ENCODE results near the gene ANKRD34B.

ANKRD34B gene

DNA sequence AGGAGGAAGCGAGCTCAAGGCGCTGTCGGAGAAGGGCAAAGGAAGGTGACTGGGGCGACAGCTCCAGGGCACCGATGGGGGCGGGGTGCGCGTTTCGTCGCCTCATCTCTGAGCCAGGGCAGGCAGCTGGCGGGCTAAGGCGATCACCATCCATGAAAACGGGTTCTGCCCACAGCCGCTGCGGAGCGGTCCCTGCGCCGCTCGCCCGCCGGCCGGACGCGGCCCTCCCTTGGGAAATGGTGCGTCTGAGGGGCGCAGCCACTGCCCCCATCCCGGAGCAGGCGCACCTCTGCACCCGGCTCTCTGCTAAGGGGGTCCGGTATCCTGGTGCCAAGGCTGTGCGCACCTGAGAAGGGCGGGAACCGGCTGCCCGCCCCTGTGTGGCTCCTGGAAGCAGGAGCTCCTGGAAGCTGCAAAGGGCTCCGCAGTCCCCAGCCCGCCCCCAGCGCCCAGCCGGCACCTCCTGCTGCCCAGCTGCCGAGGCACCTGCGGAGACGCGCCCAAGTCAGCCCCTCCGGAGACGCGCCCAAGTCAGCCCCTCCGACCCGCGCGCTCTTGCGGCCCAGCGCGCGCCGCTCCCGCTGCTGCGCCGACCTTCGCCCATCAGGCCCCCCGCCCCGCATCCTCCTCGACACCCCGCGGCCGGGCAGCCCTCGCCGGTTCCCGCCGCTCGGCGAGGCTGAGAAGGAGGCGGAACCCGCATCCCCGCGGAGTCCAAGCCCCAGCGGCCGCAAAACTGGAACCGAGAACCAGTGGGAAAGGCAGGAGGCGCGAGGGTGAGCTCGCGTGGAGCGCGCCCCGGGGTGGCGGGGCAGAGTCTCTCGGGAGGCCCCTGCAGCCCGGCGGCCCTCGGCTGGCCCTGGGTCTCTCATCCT lies 757 bp downstream of the ANKRD34B start:
- no peak for DNase-seq

DNA sequence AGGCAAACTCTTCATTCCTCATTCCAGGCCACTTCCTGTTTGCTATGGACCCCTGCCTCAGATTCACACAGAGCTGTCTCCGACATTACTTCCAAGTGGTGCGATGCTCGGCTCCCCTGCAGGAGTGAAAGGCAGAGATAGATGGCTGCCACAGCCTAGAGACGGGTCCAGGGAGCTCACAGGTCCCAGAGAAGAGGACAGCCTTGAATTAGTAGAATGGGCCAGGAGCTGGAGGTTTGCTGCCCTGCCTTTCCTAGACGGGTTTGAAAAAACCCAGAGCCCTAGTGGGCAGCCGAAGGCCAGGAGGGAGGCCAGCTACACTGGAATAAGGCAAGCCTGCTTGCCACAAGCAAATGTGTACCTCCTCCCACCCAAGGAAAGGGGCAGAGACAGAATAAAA lies 1.8 kb downstream of the ANKRD34B start:
- DNase-seq = no peak

DNA sequence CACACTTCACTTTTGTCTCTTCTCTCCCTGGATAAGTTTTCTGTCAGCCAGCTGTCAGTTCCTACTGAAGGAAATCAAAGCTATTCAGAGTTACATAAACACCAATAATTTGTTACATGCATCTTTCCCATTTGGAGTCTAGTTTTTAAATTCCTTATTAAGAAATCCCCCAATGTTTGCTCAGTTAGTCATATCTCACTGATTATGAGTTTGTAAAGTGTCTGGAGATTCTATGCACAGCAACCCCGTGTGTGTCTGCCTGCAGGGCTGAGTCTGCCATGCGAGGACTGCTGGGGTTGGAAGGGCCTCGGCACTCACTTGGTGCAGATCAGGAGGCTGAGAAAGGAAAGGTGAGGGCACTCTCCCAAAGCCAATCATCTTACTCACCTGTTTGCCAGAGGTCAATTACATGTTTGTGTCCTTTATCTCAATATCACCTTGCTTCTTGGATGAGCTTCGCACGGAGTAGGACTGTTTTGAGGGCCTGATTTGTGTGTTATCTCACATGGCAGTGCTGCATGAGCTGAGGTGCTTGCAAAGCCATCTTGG lies 3.3 kb downstream of the ANKRD34B start:
- DNase-seq = no peak

DNA sequence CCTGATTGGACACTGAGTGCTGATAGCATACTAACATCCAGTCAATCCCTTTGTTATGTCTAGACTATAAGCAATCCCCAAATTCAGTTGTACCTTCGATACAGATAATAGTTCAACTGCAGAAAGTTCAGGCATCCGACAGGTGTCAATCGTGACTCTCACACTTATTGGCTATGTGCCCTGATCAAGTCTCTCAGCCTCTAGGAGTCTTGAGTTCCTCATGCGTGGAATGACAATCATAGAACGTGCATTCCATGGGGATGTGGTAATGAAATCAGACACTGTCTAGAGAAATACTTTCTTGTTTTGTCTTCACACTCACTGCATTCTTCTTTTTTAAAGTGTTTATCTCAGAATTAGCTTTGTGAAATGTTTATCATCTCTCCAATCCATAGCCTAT lies 4.8 kb downstream of the ANKRD34B start:
- DNase-seq = no peak

DNA sequence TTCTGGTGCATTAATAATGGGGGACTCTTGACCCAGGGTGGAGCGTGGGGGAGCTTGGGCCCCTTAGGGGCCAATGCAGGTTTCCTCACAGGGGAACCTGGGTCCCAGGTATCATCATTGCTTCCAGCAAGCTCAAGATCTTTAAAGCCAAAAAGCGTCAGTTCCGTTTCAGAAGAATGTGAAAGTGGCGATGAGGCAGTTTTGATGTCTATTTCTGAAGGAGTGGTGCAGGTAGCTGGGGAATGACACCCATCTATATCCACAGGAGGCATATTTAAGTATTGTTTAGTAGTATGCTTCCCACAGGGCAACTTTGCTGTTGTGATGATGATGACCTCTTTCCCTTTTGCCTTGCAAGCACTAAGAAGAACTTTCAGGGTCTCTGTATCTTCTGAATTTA lies 10.8 kb downstream of the ANKRD34B start:
- DNase-seq = no peak

DNA sequence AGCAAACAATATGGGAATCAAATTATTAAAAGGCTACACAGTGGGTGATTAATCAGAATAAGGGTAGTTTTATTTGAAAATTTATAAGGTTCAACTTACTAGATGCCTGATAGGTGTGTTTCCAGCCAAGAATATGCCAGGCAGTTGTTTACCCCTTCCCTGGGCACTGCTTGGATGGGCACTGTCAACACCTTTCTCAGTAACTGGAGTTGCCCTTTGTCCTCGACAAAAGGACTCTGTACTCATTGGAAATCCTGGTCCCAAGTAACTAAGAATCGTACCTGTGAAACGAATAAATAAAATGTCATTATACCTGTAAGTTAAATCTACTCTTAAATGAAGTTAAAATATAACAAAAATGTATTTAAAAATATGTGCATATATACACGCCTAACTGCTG lies 15.0 kb downstream of the ANKRD34B start:
- no peak for DNase-seq

DNA sequence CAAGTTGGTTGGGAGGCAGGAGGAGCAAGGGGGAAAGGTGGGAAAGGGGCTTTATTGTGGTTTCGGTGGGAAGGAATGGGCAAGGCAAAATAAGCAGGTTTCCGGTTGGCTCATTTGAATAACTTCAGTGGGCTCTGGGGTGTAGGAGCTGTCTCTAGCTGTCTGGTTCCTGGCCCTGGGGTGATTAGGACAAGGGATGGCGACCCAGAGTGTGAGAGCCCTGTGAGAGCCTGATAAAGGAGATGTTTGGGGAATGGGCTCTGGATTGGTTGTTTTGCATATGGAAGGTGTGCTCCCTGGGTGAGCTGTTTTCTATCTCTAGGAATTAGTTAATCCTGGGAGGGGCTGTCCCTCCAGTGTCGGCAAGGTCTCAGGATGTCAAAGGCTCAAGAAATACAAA lies 15.4 kb downstream of the ANKRD34B start:
- no peak for DNase-seq

DNA sequence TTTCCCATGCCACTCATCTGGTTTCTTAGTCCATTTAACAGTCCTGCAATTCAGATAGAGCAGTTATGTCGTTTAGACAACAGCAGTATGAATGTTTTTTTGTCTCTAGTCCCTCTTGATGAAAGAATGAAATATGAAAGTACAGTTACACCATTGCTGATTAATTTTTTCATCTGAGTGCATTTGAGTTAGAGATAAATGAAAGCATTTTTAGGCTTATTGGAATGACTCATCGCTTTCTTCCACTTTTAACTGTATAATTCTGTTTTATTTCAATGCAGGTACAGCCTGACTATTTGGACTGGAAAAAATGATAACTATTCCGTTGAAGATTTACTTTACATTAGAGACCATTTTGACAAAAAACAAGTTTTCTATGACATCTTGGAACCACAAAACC lies 28.7 kb downstream of the ANKRD34B start:
- DNase-seq = no peak

DNA sequence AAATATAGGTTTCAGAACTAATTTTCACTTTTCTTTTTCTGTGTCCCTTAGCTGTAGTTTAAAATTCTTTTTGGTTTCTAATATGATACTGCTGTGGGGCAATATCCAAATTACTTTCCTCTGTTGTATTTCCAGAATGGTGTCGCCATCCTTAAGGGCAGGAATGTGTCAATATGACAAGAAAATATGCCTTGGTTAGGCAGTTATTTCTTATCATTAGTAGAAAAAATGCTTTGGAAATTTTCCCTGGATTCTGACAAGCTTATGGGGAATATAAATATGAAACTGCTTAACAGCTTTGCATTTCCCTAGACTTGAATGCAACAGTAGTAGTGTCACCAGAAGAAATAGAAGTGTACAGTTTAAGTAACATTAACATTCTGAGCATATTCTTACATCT lies 29.4 kb downstream of the ANKRD34B start:
- no peak for DNase-seq

DNA sequence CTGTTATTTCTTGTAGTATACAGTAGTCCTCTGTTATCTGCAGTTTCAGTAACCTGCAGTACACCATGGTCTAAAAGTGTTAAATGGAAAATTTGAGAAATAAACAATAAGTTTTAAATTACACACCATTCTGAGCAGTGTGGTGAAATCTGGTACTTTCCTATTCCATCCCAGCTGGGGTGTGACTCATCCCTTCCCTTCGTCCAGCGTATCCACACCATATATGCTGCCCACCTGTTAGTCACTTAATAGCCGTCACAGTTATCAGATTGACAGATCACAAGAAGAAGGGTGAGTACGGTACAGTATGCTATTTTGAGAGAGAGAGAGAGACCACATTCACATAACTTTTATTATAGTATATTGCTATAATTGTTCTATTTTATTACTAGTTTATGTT lies 53.3 kb downstream of the ANKRD34B start:
- no peak for DNase-seq

DNA sequence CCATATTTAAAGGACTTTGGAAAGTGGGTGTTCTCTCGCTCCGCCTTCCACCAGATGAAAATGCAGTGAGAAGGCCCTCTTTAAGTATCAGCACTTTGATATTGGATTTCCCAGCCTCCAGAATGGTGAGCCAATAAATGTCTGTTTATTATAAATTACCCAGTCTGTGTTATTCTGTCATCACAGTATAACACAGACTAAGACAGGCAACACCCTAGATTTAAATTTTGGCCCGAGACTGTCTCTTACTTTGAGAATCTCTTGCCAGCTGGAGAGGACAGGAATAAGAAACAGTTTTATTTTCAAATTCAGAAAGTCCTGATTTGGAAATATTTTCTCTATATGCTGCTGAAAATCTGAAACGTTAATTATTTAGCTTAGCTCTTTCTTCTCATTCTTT lies 60.7 kb downstream of the ANKRD34B start:
- DNase-seq = no peak

DNA sequence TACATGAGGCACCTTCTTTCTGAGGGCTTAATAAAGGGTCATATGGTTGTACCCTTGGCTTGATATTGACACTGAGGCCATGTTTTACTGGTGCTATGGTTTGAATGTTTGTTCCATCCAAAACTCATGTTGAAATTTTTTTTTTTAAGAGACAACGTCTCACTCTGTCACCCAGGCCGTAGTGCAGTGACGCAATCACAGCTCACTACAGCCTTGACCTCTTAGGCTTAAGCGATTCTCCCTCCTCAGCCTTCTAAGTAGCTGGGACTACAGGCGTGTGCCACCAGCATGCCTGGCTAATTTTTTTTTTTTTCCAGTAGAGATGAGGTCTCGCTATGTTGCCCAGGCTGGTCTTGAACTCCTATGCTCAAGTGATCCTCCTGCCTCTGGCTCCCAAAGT lies 61.2 kb downstream of the ANKRD34B start:
- DNase-seq = no peak

DNA sequence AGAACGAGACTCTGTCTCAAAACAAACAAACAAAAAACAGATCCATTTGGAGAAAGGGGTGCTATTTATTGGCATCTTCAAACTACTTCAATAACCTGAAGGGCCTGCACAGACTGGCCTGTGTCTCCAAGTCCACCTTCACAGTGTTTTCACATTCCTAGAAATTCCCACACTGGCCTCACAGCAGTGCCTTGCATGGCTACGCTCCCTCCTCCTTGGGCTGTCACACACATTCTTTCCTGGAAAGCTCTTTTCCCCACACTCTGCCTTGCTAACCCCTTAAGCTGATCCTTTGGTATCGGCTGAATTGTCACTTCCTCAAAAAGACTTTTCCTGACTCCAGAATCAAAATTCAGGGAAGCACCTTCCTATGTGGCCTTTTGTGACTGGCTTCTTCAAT lies 62.4 kb downstream of the ANKRD34B start:
- no peak for DNase-seq

All from NCI-H82 (cell line).